ENCODE results near the gene CTBP2.

CTBP2 gene

GRCh38 chr10:125063256-125063925, 97.0 kb downstream of the CTBP2 start:
- TF ChIP-seq, protein P1, sequence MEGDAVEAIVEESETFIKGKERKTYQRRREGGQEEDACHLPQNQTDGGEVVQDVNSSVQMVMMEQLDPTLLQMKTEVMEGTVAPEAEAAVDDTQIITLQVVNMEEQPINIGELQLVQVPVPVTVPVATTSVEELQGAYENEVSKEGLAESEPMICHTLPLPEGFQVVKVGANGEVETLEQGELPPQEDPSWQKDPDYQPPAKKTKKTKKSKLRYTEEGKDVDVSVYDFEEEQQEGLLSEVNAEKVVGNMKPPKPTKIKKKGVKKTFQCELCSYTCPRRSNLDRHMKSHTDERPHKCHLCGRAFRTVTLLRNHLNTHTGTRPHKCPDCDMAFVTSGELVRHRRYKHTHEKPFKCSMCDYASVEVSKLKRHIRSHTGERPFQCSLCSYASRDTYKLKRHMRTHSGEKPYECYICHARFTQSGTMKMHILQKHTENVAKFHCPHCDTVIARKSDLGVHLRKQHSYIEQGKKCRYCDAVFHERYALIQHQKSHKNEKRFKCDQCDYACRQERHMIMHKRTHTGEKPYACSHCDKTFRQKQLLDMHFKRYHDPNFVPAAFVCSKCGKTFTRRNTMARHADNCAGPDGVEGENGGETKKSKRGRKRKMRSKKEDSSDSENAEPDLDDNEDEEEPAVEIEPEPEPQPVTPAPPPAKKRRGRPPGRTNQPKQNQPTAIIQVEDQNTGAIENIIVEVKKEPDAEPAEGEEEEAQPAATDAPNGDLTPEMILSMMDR (conservative IDR thresholded peaks at IDR 0.05; ENCODE audit: control insufficient read depth, insufficient read depth, low read depth, low read length) = no peak
- DNase-seq (ENCODE audit: low read depth) = no peak
- no peak overlapping the region for H3K4me3 ChIP-seq (ENCODE audit: control insufficient read depth, low read depth, low read length)

- no peak overlapping the region for H3K4me3 ChIP-seq (ENCODE audit: control insufficient read depth, low read depth, low read length)
- DNase-seq (ENCODE audit: low read depth) = no peak
- TF ChIP-seq, protein P1 (conservative IDR thresholded peaks at IDR 0.05; ENCODE audit: control insufficient read depth, insufficient read depth, low read depth, low read length) = no peak
Measured at GRCh38 chr10:125062914-125063230, 97.5 kb downstream of the CTBP2 start.

DNA sequence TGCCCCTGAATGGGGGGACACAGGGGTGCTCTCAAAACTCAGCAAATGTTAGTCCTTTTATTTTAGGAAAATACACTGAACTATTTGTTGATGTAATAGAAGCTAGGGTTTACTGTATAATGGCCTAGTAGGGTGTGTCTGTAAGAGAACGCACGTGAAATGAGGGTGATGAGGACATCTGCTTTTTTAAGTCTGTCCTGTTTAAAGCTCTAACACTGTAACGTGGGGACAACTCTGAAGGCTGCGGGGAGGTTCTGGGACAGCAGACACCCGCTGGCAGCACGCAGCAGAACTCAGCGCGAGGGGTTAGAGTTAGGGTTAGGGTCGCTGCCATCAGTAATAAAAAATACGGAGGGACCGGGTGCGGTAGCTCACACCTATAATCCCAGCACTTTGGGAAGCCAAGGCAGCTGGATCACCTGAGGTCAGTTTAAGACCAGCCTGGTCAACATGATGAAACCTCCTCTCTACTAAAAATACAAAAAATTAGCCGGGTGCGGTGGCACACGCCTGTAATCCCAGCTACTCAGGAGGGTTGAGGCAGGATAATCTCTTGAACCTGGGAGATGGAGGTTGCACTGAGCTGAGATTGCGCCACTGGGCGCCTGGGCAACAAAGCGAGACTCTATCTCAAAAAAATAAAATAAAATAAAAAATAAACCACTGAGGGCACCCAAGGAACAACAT, 98.0 kb downstream of the CTBP2 start:
- TF ChIP-seq, protein P1 (conservative IDR thresholded peaks at IDR 0.05; ENCODE audit: control insufficient read depth, insufficient read depth, low read depth, low read length) = no peak
- DNase-seq (ENCODE audit: low read depth) = no peak
- no peak overlapping the region for H3K4me3 ChIP-seq (ENCODE audit: control insufficient read depth, low read depth, low read length)

DNA sequence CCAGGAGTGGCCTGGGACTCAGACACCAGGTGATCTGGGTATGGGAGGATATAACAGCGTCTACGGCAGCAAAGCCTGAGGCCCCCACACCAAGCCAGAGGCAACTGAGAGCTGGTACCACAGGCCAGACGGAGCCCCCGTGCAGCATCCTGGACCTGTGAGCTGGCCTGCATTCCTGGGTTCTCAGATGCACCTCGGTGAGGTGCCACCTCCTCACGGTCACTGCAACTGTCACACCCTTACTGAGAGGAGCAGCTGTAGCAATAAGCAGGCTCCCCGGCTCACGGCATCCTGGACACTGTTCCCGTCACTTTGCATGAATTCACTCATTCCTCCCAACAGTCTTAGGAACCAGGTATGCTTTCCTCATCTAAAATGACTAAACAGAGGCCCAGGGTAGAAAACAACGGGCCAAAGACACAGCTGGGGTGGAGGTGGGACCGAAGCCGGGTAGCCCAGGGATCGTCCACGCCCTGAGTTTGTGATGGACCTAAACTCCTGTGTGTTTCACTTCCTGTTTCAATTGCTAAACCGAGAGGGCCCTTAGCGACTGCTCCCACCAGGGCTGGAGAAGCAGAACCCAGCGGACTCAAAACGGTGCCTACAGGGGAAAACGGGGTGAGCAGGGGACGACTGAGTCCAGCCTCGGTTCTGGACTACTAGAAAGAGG, 98.7 kb downstream of the CTBP2 start:
- no peak for DNase-seq (ENCODE audit: low read depth)
- H3K4me3 ChIP-seq (ENCODE audit: control insufficient read depth, low read depth, low read length) = no peak overlapping the region
- TF ChIP-seq, protein P1 (conservative IDR thresholded peaks at IDR 0.05; ENCODE audit: control insufficient read depth, insufficient read depth, low read depth, low read length) = no peak

DNA sequence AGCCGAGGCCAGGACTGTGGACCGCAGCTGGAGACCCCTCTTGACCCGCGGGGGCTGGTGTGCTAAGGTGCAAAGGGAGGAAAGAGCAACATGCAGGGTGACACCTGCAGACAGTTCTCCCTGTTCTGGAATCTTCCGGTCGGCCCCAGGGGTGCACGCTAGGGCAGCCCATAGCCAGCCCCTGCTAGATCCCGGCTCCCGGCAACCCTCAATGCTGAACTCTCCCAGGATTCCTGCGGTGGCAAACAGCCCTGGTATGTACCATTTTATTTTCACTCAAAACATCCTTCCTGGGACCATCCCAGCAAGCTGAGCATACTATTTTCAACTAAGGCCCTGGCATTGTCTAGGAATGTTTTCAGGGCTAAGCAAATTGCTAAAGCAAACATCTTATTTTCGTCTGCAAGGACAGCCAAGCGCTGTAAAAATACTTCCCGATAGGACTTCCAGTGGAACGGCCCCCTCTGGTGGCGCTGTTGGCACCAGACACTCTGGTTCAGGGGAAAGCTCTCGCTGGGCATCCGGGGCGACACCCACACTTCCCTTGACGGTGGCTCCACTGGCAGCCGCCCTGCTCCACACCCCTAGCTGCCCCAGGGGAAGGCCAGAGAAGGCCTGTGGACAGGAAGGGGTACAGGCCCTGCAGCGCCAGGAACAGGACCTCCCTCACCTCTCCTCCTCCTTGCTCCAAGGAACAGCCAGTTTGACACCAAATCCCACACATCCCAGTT, 99.4 kb downstream of the CTBP2 start:
- TF ChIP-seq, protein P1 (conservative IDR thresholded peaks at IDR 0.05; ENCODE audit: control insufficient read depth, insufficient read depth, low read depth, low read length) = peak; percentile 79
- peak; percentile 78 for DNase-seq (ENCODE audit: low read depth)
- no peak overlapping the region for H3K4me3 ChIP-seq (ENCODE audit: control insufficient read depth, low read depth, low read length)

GRCh38 chr10:125060482-125060825, 99.9 kb downstream of the CTBP2 start:
- TF ChIP-seq, protein P1 (conservative IDR thresholded peaks at IDR 0.05; ENCODE audit: control insufficient read depth, insufficient read depth, low read depth, low read length) = no peak
- H3K4me3 ChIP-seq (ENCODE audit: control insufficient read depth, low read depth, low read length) = no peak overlapping the region
- peak; percentile 70 for DNase-seq (ENCODE audit: low read depth)

Data from fibroblast of mammary gland (primary cell).